Measurements from ENCODE around the gene TENT5A. TPM values are rescaled to one million over a fixed set of nuclear protein-coding genes. Genes with fewer than 3 reads are reported as not detected.

The TENT5A gene
- total RNA-seq, 1 donor from 2014 or later: 24.2 TPM

GRCh38 chr6:81731814-81732213 lies 20.7 kb downstream of the TENT5A start:
- ATAC-seq: no peak
- no peak for DNase-seq (ENCODE audit: low spot score)
- intact Hi-C loops (cut with DNase I): no loop called here

GRCh38 chr6:81727876-81728517 lies 24.5 kb downstream of the TENT5A start:
- no peak for DNase-seq (ENCODE audit: low spot score)
- intact Hi-C loops (cut with DNase I): no loop called here
- ATAC-seq: no peak

DNA sequence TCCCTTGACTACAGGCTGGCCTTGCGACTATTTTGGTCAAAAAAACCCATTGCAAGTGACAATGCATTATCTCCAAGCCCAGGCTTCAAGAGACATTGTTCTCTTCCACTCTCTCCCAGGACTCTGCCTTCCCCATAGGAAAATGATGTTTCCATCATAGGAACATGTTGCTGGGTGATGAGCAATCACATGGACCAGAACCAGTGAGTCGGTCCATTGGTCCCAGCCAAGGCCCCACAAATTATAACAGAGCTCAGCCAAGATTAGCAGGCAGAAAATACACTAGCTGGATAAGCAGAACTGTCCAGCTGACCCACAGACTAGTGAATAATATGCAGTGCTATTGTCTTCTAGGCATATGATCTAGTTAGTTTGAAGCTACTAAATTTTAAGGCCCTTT lies 27.4 kb downstream of the TENT5A start:
- intact Hi-C loops (cut with DNase I): no loop called here
- ATAC-seq: peak; percentile 55

GRCh38 chr6:81722506-81723223 lies 29.8 kb downstream of the TENT5A start:
- no peak for DNase-seq (ENCODE audit: low spot score)
- intact Hi-C loops (cut with DNase I): no loop called here
- ATAC-seq: no peak

More for the DNA sequence above, 27.4 kb downstream of the TENT5A start:
- DNase-seq (ENCODE audit: low spot score): no peak

DNA sequence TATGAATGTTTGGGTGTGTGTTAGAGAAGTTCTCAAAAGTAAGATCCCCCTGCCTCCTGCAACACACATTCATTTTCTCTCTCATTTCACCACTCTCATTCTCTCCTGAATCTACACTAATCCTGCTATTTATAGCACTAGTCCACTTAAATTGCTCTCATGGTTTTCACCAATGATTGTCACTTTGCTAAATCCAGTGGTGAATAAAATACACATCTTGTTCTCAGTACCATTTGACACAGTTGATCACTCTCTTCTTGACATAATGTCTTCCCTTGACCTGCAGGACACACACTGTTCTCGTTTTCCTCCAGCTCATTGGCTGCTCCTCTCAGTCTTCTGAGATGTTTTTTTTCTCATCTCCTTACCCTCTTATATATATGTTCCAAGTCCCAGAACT lies 32.1 kb downstream of the TENT5A start:
- intact Hi-C loops (cut with DNase I): no loop called here
- ATAC-seq (no peak), DNase-seq (ENCODE audit: low spot score) (no peak)

DNA sequence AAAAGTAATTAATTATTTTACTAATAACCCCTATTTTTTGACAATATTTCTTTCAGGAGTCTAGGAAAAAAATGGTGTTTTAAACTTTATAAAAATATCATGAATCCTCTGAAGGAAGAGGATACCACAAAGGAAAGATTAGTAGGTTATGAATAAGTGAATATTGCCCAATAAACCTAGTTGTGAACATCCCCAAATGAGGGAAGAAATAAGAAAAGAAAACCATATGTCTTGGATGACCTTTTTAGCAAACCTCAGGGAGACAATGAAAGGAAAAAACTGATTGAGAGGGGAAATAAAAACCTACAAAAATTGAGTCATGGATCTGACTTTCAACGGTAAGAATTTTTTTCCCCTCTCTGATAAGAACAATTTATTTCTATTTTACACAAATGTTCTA lies 34.4 kb downstream of the TENT5A start:
- intact Hi-C loops (cut with DNase I): no loop called here
- ATAC-seq (no peak), DNase-seq (ENCODE audit: low spot score) (no peak)

DNA sequence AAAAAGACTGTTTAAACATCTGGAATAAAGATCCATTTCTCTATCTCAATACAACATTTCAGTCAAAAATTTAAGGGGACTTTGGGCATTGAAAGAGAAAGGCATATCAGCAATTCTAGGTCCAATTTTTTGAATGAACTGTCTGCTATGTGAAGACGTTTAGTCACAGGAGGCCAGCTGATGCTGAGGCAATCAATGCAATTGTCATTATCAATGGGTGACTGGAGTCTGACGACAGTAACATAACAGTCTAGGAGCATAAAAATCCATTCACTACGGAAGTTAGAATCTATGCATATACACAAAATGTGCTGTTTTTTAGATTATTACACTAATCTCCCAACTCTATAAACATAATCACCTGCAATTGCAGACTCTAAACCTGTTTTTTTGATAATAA lies 37.8 kb downstream of the TENT5A start:
- intact Hi-C loops (cut with DNase I): no loop called here
- ATAC-seq (no peak), DNase-seq (ENCODE audit: low spot score) (no peak)

GRCh38 chr6:81713205-81713604 lies 39.3 kb downstream of the TENT5A start:
- intact Hi-C loops (cut with DNase I): no loop called here
- ATAC-seq: no peak
- no peak for DNase-seq (ENCODE audit: low spot score)

DNA sequence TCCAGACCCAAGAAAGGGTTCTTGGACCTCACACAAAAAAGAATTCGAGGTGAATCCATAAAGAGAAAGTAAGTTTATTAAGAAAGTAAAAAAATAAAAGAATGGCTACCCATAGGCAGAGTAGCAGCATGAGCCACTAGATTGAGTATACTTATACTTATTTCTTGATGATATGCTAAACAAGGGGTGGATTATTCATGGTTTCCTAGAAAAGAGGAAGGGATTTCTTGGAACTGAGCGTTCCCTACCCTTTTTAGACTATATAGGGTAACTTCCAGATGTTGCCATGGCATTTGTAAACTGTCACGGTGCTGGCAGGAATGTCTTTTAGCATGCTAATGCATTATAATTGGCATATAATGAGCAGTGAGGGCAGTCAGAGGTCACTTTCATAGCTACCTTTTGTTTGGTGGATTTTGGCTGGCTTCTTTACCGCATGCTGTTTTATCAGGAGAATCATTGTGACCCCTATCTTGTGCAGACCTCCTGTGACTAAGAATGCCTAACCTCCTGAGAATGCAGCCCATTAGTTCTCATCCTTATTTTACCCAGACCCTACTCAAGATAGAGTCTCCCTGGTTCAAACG lies 44.3 kb downstream of the TENT5A start:
- intact Hi-C loops (cut with DNase I): no loop called here
- ATAC-seq (no peak), DNase-seq (ENCODE audit: low spot score) (no peak)

DNA sequence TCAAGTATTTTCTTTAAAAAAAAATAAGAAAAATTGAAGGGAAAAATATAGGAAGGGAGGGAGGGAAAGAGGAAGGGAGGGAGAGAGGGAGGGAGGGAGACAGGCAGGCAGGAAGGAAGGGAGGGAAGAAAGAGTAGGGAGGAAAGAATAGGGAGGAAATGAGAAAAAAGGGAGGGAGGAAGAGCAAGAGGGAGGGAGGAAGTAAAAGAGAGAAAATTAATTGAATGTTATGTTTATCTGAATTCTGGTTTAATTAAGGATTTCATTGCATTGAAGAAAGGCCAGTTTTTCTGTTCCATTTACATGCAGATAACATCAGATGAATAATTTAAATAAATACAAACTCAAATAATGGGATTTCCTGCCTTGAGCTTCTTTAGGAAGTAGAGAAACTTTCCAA lies 47.8 kb downstream of the TENT5A start:
- intact Hi-C loops (cut with DNase I): no loop called here

GRCh38 chr6:81700414-81700813 lies 52.1 kb downstream of the TENT5A start:
- no peak for DNase-seq (ENCODE audit: low spot score)
- ATAC-seq: no peak
- intact Hi-C loops (cut with DNase I): no loop called here

More for the DNA sequence above, 47.8 kb downstream of the TENT5A start:
- no peak for DNase-seq (ENCODE audit: low spot score)
- ATAC-seq: no peak

DNA sequence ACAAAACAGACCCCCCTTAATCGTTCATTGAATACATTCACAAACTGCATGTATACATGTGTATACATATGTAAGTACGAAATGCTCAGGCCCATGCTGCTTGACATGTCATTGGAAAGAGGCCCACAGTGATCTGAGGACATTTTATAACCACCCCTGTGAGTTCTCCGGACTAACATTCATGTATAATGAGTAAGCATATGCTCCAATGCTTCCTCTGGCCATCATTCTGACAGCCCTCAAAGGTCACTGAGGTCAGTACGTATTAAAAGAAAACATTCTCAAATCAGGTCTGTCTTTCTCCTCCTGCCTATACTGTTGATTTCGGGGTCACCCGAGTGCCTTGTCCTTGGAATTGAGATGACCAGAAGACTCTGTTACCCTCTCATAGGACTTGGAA lies 54.9 kb downstream of the TENT5A start:
- intact Hi-C loops (cut with DNase I): no loop called here
- ATAC-seq (no peak), DNase-seq (ENCODE audit: low spot score) (no peak)

DNA sequence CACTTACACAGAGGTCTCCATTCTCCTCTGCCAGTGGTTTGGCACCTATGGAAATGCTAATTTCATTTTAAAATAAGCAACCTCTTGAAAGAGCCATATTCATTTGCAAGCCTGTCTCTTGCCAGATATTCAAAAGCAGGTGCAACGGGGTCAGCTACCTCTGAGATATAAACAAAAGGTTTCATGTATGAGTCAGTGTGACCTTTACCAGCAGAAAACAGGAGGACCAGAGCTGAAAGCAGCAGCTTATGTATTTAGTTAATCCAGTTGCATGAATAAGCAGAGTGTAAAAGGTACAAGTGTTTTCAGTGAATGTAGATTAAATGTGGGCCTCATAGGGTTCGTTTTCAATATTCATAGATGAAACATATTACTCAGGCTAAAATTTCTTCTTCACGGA lies 56.0 kb downstream of the TENT5A start:
- intact Hi-C loops (cut with DNase I): no loop called here
- no peak for ATAC-seq
- no peak for DNase-seq (ENCODE audit: low spot score)
